GM21825 (cell line): Measurements from ENCODE around the gene CST6.
A peak's percentile ranks its signal among the peaks of the same experiment; 100 is the strongest.
"Not testable (repeated sequence)": the region's sequence is repeated elsewhere in the genome, so short reads cannot be mapped to it uniquely, and the experiment has no call there.

Source experiments
- ATAC-seq: cut with Tn5 transposase; IDR thresholded peaks from one replicate; pipeline ENCODE4 v1.9.1; 2021; ENCODE audit warnings: mild to moderate bottlenecking, moderate library complexity; ENCODE audit not compliant: unreplicated experiment

Gene CST6

GRCh38 chr11:65983589-65983987 lies 28.2 kb upstream of the CST6 start:
- no peak for ATAC-seq

- no peak for ATAC-seq
Observed at GRCh38 chr11:65987336-65987735, 24.5 kb upstream of the CST6 start.

GRCh38 chr11:65988791-65989592 lies 22.8 kb upstream of the CST6 start:
- ATAC-seq, result peak; percentile 95

GRCh38 chr11:65992056-65992455 lies 19.8 kb upstream of the CST6 start:
- no peak for ATAC-seq

GRCh38 chr11:65997286-65997685 lies 14.5 kb upstream of the CST6 start:
- no peak for ATAC-seq

GRCh38 chr11:66001942-66002647 lies 9.7 kb upstream of the CST6 start, which contains the start of the genes BANF1 and EIF1AD:
Gene BANF1, plus strand, starts transcription at chr11:66002503. Its CDS starts 748 bp downstream, at chr11:66003251.
Gene EIF1AD, minus strand, starts transcription at chr11:66002157. Its CDS starts 1,768 bp downstream, at chr11:66000389.
- peak; percentile 72 for ATAC-seq

- peak; percentile 41 for ATAC-seq
Observed at GRCh38 chr11:66002648-66003225, 9.1 kb upstream of the CST6 start.

GRCh38 chr11:66003291-66003690 lies 8.5 kb upstream of the CST6 start:
- no peak for ATAC-seq

- ATAC-seq, result no peak
Observed at GRCh38 chr11:66004186-66004585, 7.6 kb upstream of the CST6 start.

- ATAC-seq, result no peak
Observed at GRCh38 chr11:66006134-66006890, 5.5 kb upstream of the CST6 start.

- no peak for ATAC-seq
Observed at GRCh38 chr11:66006891-66007176, 5.0 kb upstream of the CST6 start.

GRCh38 chr11:66007201-66007634 lies 4.6 kb upstream of the CST6 start:
- no peak for ATAC-seq

- ATAC-seq, result no peak
Observed at GRCh38 chr11:66008095-66008467, 3.7 kb upstream of the CST6 start.

GRCh38 chr11:66008468-66009101 lies 3.2 kb upstream of the CST6 start:
- no peak for ATAC-seq

GRCh38 chr11:66010036-66010435 lies 1.8 kb upstream of the CST6 start:
- not testable (repeated sequence) for ATAC-seq

- ATAC-seq, result no peak
Observed at GRCh38 chr11:66011239-66011784, 496 bp upstream of the CST6 start.

- ATAC-seq, result no peak
Observed at GRCh38 chr11:66012371-66012945, 650 bp downstream of the CST6 start.

- no peak for ATAC-seq
Observed at GRCh38 chr11:66012946-66013761, 1.3 kb downstream of the CST6 start.

GRCh38 chr11:66013762-66014100 lies 1.9 kb downstream of the CST6 start:
- ATAC-seq, result no peak
